ENCODE measurements around the gene TM4SF1.

The TM4SF1 gene

GRCh38 chr3:149396476-149396875 lies 19.0 kb upstream of the TM4SF1 start:
- no peak overlapping the region for H3K27ac ChIP-seq (ENCODE audit: low read length, poor library complexity, severe bottlenecking)
- H3K27me3 ChIP-seq (ENCODE audit: control insufficient read depth in 1 of 2, insufficient read depth in 1 of 2, low read length in 2 of 2) = no peaks in the 10 kb centered on the region
- H2AK5ac ChIP-seq (ENCODE audit: low read length, severe bottlenecking) = peak overlapping the region; percentile 84
- H3K23ac ChIP-seq (ENCODE audit: low read length in 2 of 2) = no peak overlapping the region
- H2AFZ ChIP-seq (ENCODE audit: low read depth, low read length) = no peak overlapping the region
- H3K36me3 ChIP-seq (ENCODE audit: control insufficient read depth in 1 of 2, insufficient read depth in 2 of 2, low read depth in 1 of 2, low read length in 2 of 2) = no peaks in the 10 kb centered on the region
- H3K4me3 ChIP-seq (ENCODE audit: insufficient read depth in 1 of 2, low read depth in 1 of 2, low read length in 2 of 2) = no peak overlapping the region
- H2BK12ac ChIP-seq (ENCODE audit: low read length in 2 of 2) = no peak overlapping the region
- H3K4me1 ChIP-seq (ENCODE audit: control insufficient read depth, insufficient read depth, low read depth, low read length) = peaks cover 2% of the 10 kb centered on the region
- H2BK5ac ChIP-seq (ENCODE audit: low read depth, low read length, poor library complexity, severe bottlenecking) = no peak overlapping the region
- no peak overlapping the region for H3K9ac ChIP-seq (ENCODE audit: low read length)
- peak overlapping the region; percentile 84 for H4K8ac ChIP-seq (ENCODE audit: low read length)
- H3K4me2 ChIP-seq (ENCODE audit: low read length, poor library complexity, severe bottlenecking) = no peak overlapping the region
- no peak overlapping the region for H2BK120ac ChIP-seq (ENCODE audit: low read depth, low read length)
- no peak overlapping the region for H3K14ac ChIP-seq (ENCODE audit: low read length in 2 of 2)
- H4K91ac ChIP-seq (ENCODE audit: low read length) = peak overlapping the region; percentile 55
- no peaks in the 10 kb centered on the region for H3K9me3 ChIP-seq (ENCODE audit: control insufficient read depth, low read length)
- H2BK15ac ChIP-seq (ENCODE audit: low read depth, poor library complexity, severe bottlenecking) = no peak overlapping the region
- no peak for DNase-seq
- WGBS = 99% methylated on average over 5 of the region's 6 CpGs
- H3K18ac ChIP-seq (ENCODE audit: low read depth in 1 of 2, low read length in 2 of 2) = no peak overlapping the region
- no peak overlapping the region for H3K4ac ChIP-seq (ENCODE audit: low read depth in 1 of 2, low read length in 2 of 2)
- no peaks in the 10 kb centered on the region for H3K79me1 ChIP-seq (replicated peaks; ENCODE audit: low read length, poor library complexity, severe bottlenecking)

GRCh38 chr3:149395107-149396089 lies 17.9 kb upstream of the TM4SF1 start:
- H3K18ac ChIP-seq (ENCODE audit: low read depth in 1 of 2, low read length in 2 of 2) = peak overlapping the region in 1 of 2 experiments; percentile 28
- no peak for DNase-seq
- WGBS = 99% methylated on average over 3 of the region's 4 CpGs

GRCh38 chr3:149393345-149394160 lies 16.1 kb upstream of the TM4SF1 start:
- Histone ChIP-seq H2BK12ac (ENCODE audit: low read length in 2 of 2) (no peak overlapping the region), H3K4me2 (ENCODE audit: low read length, poor library complexity, severe bottlenecking) (no peak overlapping the region), H3K9ac (ENCODE audit: low read length) (peak overlapping the region; percentile 40), H3K18ac (ENCODE audit: low read depth in 1 of 2, low read length in 2 of 2) (no peak overlapping the region), H3K9me3 (ENCODE audit: control insufficient read depth, low read length) (peaks cover 5% of the 10 kb centered on the region), H3K27me3 (ENCODE audit: control insufficient read depth in 1 of 2, insufficient read depth in 1 of 2, low read length in 2 of 2) (no peaks in the 10 kb centered on the region), H2BK120ac (ENCODE audit: low read depth, low read length) (no peak overlapping the region), H3K14ac (ENCODE audit: low read length in 2 of 2) (no peak overlapping the region), H2AFZ (ENCODE audit: low read depth, low read length) (no peak overlapping the region), H2BK15ac (ENCODE audit: low read depth, poor library complexity, severe bottlenecking) (no peak overlapping the region), H3K23ac (ENCODE audit: low read length in 2 of 2) (no peak overlapping the region), H2AK5ac (ENCODE audit: low read length, severe bottlenecking) (no peak overlapping the region), H3K4ac (ENCODE audit: low read depth in 1 of 2, low read length in 2 of 2) (no peak overlapping the region), H4K91ac (ENCODE audit: low read length) (no peak overlapping the region), H2BK5ac (ENCODE audit: low read depth, low read length, poor library complexity, severe bottlenecking) (no peak overlapping the region), H4K8ac (ENCODE audit: low read length) (no peak overlapping the region), H3K4me3 (ENCODE audit: insufficient read depth in 1 of 2, low read depth in 1 of 2, low read length in 2 of 2) (no peak overlapping the region), H3K4me1 (ENCODE audit: control insufficient read depth, insufficient read depth, low read depth, low read length) (peaks cover 5% of the 10 kb centered on the region), H3K79me1 (replicated peaks; ENCODE audit: low read length, poor library complexity, severe bottlenecking) (no peaks in the 10 kb centered on the region), H3K27ac (ENCODE audit: low read length, poor library complexity, severe bottlenecking) (no peak overlapping the region), H3K36me3 (ENCODE audit: control insufficient read depth in 1 of 2, insufficient read depth in 2 of 2, low read depth in 1 of 2, low read length in 2 of 2) (no peaks in the 10 kb centered on the region)
- 0% methylated on average over 2 of the region's 4 CpGs for WGBS
- peak; percentile 79 for DNase-seq

More at GRCh38 chr3:149395107-149396089, 17.9 kb upstream of the TM4SF1 start:
- no peak overlapping the region for H2BK12ac ChIP-seq (ENCODE audit: low read length in 2 of 2)
- no peak overlapping the region for H3K4me3 ChIP-seq (ENCODE audit: insufficient read depth in 1 of 2, low read depth in 1 of 2, low read length in 2 of 2)
- H3K4ac ChIP-seq (ENCODE audit: low read depth in 1 of 2, low read length in 2 of 2) = no peak overlapping the region
- no peaks in the 10 kb centered on the region for H3K79me1 ChIP-seq (replicated peaks; ENCODE audit: low read length, poor library complexity, severe bottlenecking)
- H3K4me1 ChIP-seq (ENCODE audit: control insufficient read depth, insufficient read depth, low read depth, low read length) = peaks cover 5% of the 10 kb centered on the region
- no peak overlapping the region for H2AFZ ChIP-seq (ENCODE audit: low read depth, low read length)
- H3K23ac ChIP-seq (ENCODE audit: low read length in 2 of 2) = no peak overlapping the region
- no peak overlapping the region for H2BK120ac ChIP-seq (ENCODE audit: low read depth, low read length)
- no peak overlapping the region for H2AK5ac ChIP-seq (ENCODE audit: low read length, severe bottlenecking)
- H3K9me3 ChIP-seq (ENCODE audit: control insufficient read depth, low read length) = no peaks in the 10 kb centered on the region
- H2BK15ac ChIP-seq (ENCODE audit: low read depth, poor library complexity, severe bottlenecking) = no peak overlapping the region
- peak overlapping the region; percentile 11 for H3K27ac ChIP-seq (ENCODE audit: low read length, poor library complexity, severe bottlenecking)
- no peak overlapping the region for H3K4me2 ChIP-seq (ENCODE audit: low read length, poor library complexity, severe bottlenecking)
- no peaks in the 10 kb centered on the region for H3K27me3 ChIP-seq (ENCODE audit: control insufficient read depth in 1 of 2, insufficient read depth in 1 of 2, low read length in 2 of 2)
- H3K36me3 ChIP-seq (ENCODE audit: control insufficient read depth in 1 of 2, insufficient read depth in 2 of 2, low read depth in 1 of 2, low read length in 2 of 2) = no peaks in the 10 kb centered on the region
- H4K8ac ChIP-seq (ENCODE audit: low read length) = no peak overlapping the region
- no peak overlapping the region for H3K14ac ChIP-seq (ENCODE audit: low read length in 2 of 2)
- H4K91ac ChIP-seq (ENCODE audit: low read length) = no peak overlapping the region
- H3K9ac ChIP-seq (ENCODE audit: low read length) = no peak overlapping the region
- no peak overlapping the region for H2BK5ac ChIP-seq (ENCODE audit: low read depth, low read length, poor library complexity, severe bottlenecking)

- no peaks in the 10 kb centered on the region for H3K36me3 ChIP-seq (ENCODE audit: control insufficient read depth in 1 of 2, insufficient read depth in 2 of 2, low read depth in 1 of 2, low read length in 2 of 2)
- H3K9me3 ChIP-seq (ENCODE audit: control insufficient read depth, low read length) = peaks cover 5% of the 10 kb centered on the region
- no peak overlapping the region for H4K8ac ChIP-seq (ENCODE audit: low read length)
- no peaks in the 10 kb centered on the region for H3K79me1 ChIP-seq (replicated peaks; ENCODE audit: low read length, poor library complexity, severe bottlenecking)
- H3K27ac ChIP-seq (ENCODE audit: low read length, poor library complexity, severe bottlenecking) = no peak overlapping the region
- H2AK5ac ChIP-seq (ENCODE audit: low read length, severe bottlenecking) = no peak overlapping the region
- H3K27me3 ChIP-seq (ENCODE audit: control insufficient read depth in 1 of 2, insufficient read depth in 1 of 2, low read length in 2 of 2) = no peaks in the 10 kb centered on the region
- H3K4me2 ChIP-seq (ENCODE audit: low read length, poor library complexity, severe bottlenecking) = no peak overlapping the region
- H2BK5ac ChIP-seq (ENCODE audit: low read depth, low read length, poor library complexity, severe bottlenecking) = no peak overlapping the region
- no peak overlapping the region for H3K4ac ChIP-seq (ENCODE audit: low read depth in 1 of 2, low read length in 2 of 2)
- WGBS = 87% methylated on average over 4 of the region's 5 CpGs
- no peak for DNase-seq
- H2BK12ac ChIP-seq (ENCODE audit: low read length in 2 of 2) = no peak overlapping the region
- no peak overlapping the region for H3K23ac ChIP-seq (ENCODE audit: low read length in 2 of 2)
- H3K18ac ChIP-seq (ENCODE audit: low read depth in 1 of 2, low read length in 2 of 2) = no peak overlapping the region
- no peak overlapping the region for H3K14ac ChIP-seq (ENCODE audit: low read length in 2 of 2)
- H3K9ac ChIP-seq (ENCODE audit: low read length) = no peak overlapping the region
- H2BK15ac ChIP-seq (ENCODE audit: low read depth, poor library complexity, severe bottlenecking) = no peak overlapping the region
- H4K91ac ChIP-seq (ENCODE audit: low read length) = no peak overlapping the region
- H2BK120ac ChIP-seq (ENCODE audit: low read depth, low read length) = no peak overlapping the region
- H3K4me3 ChIP-seq (ENCODE audit: insufficient read depth in 1 of 2, low read depth in 1 of 2, low read length in 2 of 2) = no peak overlapping the region
- H3K4me1 ChIP-seq (ENCODE audit: control insufficient read depth, insufficient read depth, low read depth, low read length) = peaks cover 5% of the 10 kb centered on the region
- no peak overlapping the region for H2AFZ ChIP-seq (ENCODE audit: low read depth, low read length)
These were observed 14.5 kb upstream of the TM4SF1 start for GRCh38 chr3:149391960-149392359.

All from mesenchymal stem cell (in vitro differentiated cells and primary cell).